ENCODE results near the gene MED29.

The MED29 gene

GRCh38 chr19:39398297-39398864, 7.2 kb downstream of the MED29 start:
- no peak for DNase-seq (ENCODE audit: low read depth in 2 of 2)

GRCh38 chr19:39399668-39400050, 8.5 kb downstream of the MED29 start:
- no peak for DNase-seq (ENCODE audit: low read depth in 2 of 2)

- no peak for DNase-seq (ENCODE audit: low read depth in 2 of 2)
Observed at GRCh38 chr19:39400061-39400460, 8.9 kb downstream of the MED29 start.

DNA sequence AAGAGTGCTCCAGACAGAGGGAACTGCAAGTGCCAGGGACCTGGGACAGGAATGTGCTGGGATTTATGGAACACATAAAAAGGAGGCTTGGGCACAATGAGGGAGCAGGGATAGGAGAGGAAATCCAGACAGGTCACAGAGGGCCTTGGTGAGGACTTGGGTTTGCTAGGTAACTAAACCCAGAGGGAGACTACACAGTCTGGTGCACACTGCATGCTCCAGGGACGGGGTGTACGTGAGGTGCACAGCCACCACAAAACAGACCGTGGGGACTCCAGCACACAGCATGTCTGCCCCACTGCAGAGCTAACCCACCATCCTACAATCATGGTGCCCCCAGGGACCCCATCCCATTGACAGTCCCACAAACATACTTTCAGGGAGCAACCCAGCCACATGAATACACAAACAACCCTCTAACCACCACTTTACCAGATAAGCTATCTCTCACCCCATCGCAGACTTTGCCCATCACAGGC, 9.9 kb downstream of the MED29 start:
- no peak for DNase-seq (ENCODE audit: low read depth in 2 of 2)

DNA sequence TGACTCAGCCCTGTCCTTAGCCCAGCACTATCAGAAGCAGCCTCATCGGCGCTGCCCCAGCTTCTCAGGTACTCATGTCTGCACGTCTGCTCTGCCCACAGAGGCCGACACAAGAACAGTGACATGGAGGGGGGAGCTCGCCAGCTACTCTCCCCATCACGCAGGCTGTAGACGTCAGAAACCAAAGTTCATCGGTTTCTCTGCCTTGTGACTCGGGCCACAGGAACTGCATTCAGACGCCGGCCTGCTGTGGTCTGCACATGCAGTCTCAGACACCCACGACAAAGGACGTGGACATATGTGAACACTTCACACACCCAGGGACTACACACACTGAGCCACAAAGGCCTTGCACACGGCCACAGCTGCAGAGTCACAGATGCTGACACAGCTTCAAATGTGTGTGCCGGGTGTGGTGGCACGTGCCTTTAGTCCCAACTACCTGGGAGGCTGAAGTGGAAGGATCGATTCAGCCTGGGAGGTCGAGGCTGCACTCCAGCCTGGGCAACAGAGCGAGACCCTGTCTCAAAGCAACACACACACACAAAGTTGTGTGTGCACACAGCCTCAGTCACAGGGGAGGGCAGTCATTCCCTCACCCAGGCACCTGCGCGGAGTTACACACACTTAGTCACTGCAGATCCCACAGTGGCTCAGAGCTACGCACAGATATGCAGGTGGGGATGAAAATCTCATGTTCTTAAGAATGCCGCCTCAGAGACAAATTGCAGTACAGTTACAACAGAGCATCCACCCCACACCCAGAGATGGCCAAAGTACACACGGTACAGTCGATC, 10.6 kb downstream of the MED29 start:
- peak in 1 of 2 donors; percentile 63 for DNase-seq (ENCODE audit: low read depth in 2 of 2)

DNA sequence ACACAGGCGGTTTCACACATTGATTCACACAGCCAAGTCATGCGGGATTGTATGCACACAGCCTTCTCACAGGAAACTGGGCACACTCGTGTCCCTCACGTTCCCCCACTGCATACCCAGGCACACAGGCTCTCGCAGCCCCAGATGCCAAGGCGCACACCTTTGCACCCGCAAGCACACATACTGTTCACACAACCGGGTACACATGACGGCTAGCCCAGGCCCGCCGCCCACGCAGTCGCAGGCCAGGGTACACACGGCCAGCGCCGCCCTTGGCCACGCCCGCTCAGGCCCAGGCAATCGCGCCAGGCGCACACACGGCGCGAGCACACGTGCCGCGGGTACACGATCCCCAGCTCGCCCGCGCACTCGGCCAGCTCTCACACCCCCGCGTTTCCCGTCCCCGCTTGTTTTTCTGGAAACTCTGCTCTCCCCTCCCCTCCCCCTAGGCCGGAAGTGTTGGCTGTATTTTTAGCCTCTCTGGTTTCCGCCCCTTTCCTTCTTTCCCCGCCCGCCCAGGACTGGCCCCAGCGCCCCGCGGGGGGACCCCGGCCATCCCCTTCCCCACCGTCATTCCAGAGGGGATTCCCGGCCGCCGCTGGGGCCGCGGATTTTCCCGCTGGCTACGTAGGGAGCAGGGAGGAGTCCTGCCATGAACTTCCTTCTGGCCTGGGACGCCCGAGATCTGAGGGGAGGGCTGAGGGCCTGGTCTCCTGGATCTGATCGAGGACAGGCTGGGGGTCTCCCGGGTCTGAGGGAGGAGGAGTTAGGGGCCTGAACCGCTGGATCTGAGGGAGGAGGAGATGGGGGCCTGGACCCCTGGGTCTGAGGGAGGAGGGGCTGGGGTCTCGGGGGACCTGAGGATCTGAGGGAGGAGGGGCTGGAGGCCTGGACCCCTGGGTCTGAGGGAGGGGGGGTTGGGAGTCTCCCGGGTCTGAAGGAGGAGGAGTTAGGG, 11.4 kb downstream of the MED29 start:
- DNase-seq (ENCODE audit: low read depth in 2 of 2): peak; percentile 76

GRCh38 chr19:39403331-39404312, 12.4 kb downstream of the MED29 start:
- DNase-seq (ENCODE audit: low read depth in 2 of 2): peak; percentile 93 to 94

GRCh38 chr19:39405261-39405957, 14.2 kb downstream of the MED29 start:
- DNase-seq (ENCODE audit: low read depth in 2 of 2): no peak

DNA sequence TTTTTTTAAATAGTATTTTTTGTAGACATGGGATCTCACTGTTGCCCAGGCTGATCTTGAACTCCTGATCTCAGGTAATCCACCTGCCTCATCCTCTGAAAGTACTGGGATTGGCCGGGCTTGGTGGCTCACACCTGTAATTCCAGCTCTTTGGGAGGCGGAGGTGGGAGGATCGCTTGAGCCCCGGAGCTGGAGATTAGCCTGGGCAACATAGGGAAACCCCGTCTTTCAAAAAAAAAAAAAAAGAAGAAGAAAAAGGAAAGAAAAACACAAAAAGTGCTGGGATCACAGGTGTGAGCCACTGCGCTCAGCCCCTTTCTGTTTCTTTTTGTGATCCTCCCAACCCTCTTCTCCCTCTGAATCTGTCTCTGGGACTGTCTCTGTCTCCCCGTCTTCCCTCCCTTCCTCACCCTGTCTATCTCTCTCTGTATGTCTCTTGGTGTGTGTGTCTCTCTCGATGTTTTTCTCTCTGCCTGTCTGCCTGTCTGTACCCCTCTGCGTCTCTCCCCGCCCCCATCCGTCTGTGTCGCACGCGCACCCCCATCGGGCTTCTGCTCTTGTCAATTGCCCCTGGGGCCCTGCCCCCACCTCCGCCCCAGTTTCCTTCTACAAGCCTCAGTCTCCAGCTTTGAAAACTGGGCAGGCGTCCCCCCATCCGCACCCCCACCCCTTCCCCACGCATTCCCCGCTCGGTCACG, 14.9 kb downstream of the MED29 start:
- peak; percentile 76 to 79 for DNase-seq (ENCODE audit: low read depth in 2 of 2)

- peak; percentile 85 to 89 for DNase-seq (ENCODE audit: low read depth in 2 of 2)
Observed at GRCh38 chr19:39406656-39407409, 15.7 kb downstream of the MED29 start, which contains the start of gene ZFP36. TSS of gene ZFP36 (plus strand) at chr19:39406847. CDS start at chr19:39406905, 58 bp downstream.

- no peak for DNase-seq (ENCODE audit: low read depth in 2 of 2)
Observed at GRCh38 chr19:39407410-39407659, 16.2 kb downstream of the MED29 start.

- DNase-seq (ENCODE audit: low read depth in 2 of 2): no peak
Observed at GRCh38 chr19:39407660-39408391, 16.6 kb downstream of the MED29 start.

DNA sequence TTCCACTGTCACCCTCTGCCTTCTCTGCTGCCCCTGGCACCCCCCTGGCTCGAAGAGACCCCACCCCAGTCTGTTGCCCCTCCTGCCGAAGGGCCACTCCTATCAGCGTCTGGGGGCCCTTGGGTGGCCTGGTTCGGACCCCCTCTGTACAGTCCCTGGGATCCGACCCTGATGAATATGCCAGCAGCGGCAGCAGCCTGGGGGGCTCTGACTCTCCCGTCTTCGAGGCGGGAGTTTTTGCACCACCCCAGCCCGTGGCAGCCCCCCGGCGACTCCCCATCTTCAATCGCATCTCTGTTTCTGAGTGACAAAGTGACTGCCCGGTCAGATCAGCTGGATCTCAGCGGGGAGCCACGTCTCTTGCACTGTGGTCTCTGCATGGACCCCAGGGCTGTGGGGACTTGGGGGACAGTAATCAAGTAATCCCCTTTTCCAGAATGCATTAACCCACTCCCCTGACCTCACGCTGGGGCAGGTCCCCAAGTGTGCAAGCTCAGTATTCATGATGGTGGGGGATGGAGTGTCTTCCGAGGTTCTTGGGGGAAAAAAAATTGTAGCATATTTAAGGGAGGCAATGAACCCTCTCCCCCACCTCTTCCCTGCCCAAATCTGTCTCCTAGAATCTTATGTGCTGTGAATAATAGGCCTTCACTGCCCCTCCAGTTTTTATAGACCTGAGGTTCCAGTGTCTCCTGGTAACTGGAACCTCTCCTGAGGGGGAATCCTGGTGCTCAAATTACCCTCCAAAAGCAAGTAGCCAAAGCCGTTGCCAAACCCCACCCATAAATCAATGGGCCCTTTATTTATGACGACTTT, 17.4 kb downstream of the MED29 start:
- DNase-seq (ENCODE audit: low read depth in 2 of 2): no peak

DNA sequence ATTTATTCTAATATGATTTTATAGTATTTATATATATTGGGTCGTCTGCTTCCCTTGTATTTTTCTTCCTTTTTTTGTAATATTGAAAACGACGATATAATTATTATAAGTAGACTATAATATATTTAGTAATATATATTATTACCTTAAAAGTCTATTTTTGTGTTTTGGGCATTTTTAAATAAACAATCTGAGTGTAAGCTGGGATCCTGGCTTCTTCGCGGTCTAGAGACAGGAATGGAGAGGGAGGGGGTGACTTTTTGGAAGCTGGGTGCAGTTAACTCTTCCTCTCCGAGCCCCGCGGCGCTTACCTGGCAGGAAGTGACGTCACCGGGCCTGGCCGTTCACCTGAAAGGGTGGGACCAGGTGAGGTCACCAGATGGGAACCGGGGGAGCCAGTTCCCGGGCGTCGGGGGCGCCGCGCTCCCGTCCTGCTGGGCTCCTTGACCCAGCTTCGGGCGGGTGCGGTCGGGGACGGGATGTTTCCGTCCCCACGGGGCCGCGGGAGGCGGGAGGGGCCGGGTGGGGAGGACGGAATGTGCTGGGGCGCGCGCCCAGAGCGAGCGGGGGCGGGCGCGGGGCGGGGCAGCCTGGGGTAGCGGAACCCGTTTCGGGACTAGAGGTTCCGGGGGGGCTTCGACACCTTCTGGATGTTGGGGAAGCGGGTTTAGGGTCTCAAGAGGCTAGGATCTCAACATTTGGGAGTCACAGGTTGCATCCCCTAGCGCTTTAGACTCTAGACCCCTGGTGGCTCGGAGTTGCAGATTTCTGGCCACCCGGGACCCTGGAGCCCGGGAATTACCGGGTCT, 18.2 kb downstream of the MED29 start:
- peak; percentile 73 to 84 for DNase-seq (ENCODE audit: low read depth in 2 of 2)

DNA sequence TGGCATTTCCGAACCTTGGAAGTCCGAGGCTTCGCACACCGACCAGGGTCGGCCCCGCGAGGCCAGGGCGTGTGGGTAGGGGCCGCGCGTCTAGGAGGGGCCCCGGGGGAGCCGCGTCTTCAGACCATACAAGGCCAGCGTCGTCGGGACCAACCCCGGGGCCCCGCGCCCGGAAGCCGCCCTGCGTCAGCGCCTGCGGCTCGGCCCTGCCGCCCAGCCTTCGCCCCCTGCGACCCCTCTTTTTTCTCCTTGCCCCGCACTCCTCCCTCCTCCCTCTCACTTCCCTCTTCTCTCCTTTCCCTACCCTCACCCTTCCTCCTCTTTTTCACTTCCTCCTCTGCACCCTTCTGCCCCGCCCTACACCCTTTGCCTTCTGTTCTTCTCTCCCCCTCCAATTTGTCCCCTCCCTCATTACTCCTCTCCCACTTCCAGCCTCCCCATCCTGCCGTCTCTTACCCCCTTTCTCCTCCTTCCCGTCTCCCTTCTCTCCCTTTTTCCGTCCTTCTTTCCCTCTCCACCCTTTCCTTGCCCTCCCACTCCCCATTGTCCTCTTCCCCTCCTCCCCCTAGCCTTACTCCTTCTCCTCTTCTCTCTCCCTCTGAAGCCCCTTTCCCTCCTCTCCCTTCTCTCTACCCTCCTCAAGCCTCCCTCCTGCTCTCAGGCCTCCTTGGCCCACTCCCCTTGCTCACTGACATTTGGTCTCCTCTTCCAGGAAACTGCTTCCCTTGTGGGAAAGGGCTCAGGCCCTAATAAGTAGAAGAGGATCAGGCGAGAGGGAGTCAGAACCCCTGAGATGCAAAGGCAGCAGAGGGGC, 19.0 kb downstream of the MED29 start:
- no peak for DNase-seq (ENCODE audit: low read depth in 2 of 2)

- no peak for DNase-seq (ENCODE audit: low read depth in 2 of 2)
Observed at GRCh38 chr19:39410831-39411080, 19.6 kb downstream of the MED29 start.

Measured in stimulated activated CD8-positive, alpha-beta memory T cell treated with anti-CD3 and anti-CD28 coated beads, Interleukin-7, amount 100 ng/mL, for 1 hour (primary cell).